Kidney tubule cell (primary cell): ENCODE results near the gene ANXA6.

Experiments used
- DNase-seq: peaks from one replicate; pipeline ENCODE4 v3.0.0-alpha.2; 2018; ENCODE audit warnings: low spot score

Gene ANXA6

GRCh38 chr5:151064916-151065499, 92.6 kb downstream of the ANXA6 start:
- DNase-seq, result no peak

- peak; percentile 88 for DNase-seq
Observed at GRCh38 chr5:151063142-151063989, 94.2 kb downstream of the ANXA6 start.

GRCh38 chr5:151062405-151063141, 95.0 kb downstream of the ANXA6 start:
- DNase-seq, result no peak

- no peak for DNase-seq
Observed at GRCh38 chr5:151060742-151061141, 96.8 kb downstream of the ANXA6 start.

- DNase-seq, result peak; percentile 47
Observed at GRCh38 chr5:151058891-151059489, 98.6 kb downstream of the ANXA6 start.

GRCh38 chr5:151058301-151058700, 99.3 kb downstream of the ANXA6 start:
- DNase-seq, result no peak

GRCh38 chr5:151056379-151057325, 100.9 kb downstream of the ANXA6 start:
- DNase-seq, result no peak

GRCh38 chr5:151055336-151055735, 102.2 kb downstream of the ANXA6 start:
- DNase-seq, result no peak

GRCh38 chr5:151054709-151055108, 102.9 kb downstream of the ANXA6 start:
- no peak for DNase-seq

- DNase-seq, result no peak
Observed at GRCh38 chr5:151053796-151054462, 103.7 kb downstream of the ANXA6 start.

GRCh38 chr5:151052836-151053235, 104.7 kb downstream of the ANXA6 start:
- DNase-seq, result no peak

- DNase-seq, result no peak
Observed at GRCh38 chr5:151051931-151052608, 105.5 kb downstream of the ANXA6 start.

- DNase-seq, result peak; percentile 78
Observed at GRCh38 chr5:151051066-151051930, 106.3 kb downstream of the ANXA6 start.
